Measurements from ENCODE around the gene ENTHD1. TPM values are rescaled to one million over a fixed set of nuclear protein-coding genes. Genes with fewer than 3 reads are reported as not detected.

ENTHD1 gene
- total and polyA plus RNA-seq, 10 of the 15 experiments (the other 5 are each of a cell fraction or from before 2014, with no cell fraction given) = 0.09 to 0.52 (median 0.21) TPM; not detected in 1

DNA sequence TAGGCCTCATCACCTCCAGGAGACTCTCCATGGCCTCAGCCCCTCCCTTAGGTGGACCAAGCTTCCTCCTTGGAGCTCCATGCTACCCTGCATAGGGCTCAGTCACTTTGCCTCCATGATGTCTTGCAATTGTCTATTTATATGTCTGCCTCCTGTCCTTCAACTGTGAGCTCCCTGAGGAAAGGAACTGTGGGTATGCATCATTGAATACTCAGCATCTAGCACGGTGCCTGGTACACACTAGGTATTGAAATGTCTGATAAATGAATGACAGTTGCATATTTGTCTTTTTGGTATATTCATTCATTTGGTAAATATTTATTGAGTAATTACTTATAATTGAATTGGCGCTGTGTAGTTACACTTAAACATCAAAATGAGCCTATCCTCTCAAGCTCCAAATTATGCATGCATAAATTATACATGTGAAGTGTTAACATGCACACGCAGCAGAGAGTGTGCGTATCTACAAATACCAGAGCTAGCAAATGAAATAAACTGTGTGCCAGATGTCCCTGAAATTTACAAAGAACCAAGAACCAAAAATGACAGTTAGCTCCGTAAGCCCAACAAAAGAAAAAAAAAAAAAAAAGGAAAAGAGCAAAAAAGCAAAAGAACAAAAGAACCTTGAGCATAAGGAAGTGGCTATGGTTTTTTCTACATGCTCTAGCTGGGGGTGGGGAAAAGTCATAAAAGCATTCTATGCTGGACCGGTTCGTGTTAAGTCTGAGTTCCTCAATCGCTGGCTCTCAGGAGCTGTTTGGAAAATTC, 32.5 kb upstream of the ENTHD1 start:
- H3K9ac ChIP-seq (ENCODE audit: control insufficient read depth, insufficient read depth, low read length) = no peak overlapping the region
- CTCF ChIA-PET = interaction anchor here (1.0 to 6.0 kb wide), 4 partner anchors 7 to 98 kb away, joined by 3 to 39 read pairs (median 10); no protein-coding TSS in a partner anchor
- no peak overlapping the region; the same call in 1 of the 2 replicates for H3K4me2 ChIP-seq (ENCODE audit: control insufficient read depth, insufficient read depth)
- no peak overlapping the region for H3K4me3 ChIP-seq
- intact Hi-C loops (cut with micrococcal nuclease; ENCODE audit: unreplicated experiment) = no loop called here
- RAD21 ChIA-PET (ENCODE audit: unreplicated experiment) = interaction anchor here (0.6 to 2.2 kb wide), 6 partner anchors 11 to 149 kb away, joined by 3 to 4 read pairs (median 4); no protein-coding TSS in a partner anchor
- H3K9me3 ChIP-seq (replicated peaks; ENCODE audit: control insufficient read depth, insufficient read depth, low read length) = no peaks in the 10 kb centered on the region
- TF ChIP-seq NR2C1 (IDR thresholded peaks at IDR 0.05) (no peak), NR2C2 (IDR thresholded peaks at IDR 0.05; ENCODE audit: borderline replicate concordance, control insufficient read depth, insufficient read length, low read depth) (no peak), NBN (IDR thresholded peaks at IDR 0.05) (no peak), STAT3 (IDR thresholded peaks at IDR 0.05; ENCODE audit: low read depth, low read length) (no peak), NFXL1 (IDR thresholded peaks at IDR 0.05; ENCODE audit: borderline replicate concordance) (no peak), SREBF2 (IDR thresholded peaks at IDR 0.05; ENCODE audit: low read length) (no peak), SUZ12 (IDR thresholded peaks at IDR 0.05; ENCODE audit: unreplicated experiment) (no peak), RB1 (IDR thresholded peaks at IDR 0.05; ENCODE audit: borderline replicate concordance) (no peak), SP1 (IDR thresholded peaks at IDR 0.05; ENCODE audit: low read depth, low read length) (no peak), IKZF2 (IDR thresholded peaks at IDR 0.05) (no peak), ZNF687 (IDR thresholded peaks at IDR 0.05) (no peak), KAT2A (conservative IDR thresholded peaks at IDR 0.05; ENCODE audit: control insufficient read depth, low read depth, low read length) (no peak), CHD4 (IDR thresholded peaks at IDR 0.05) (no peak)
- H3K79me2 ChIP-seq (ENCODE audit: control insufficient read depth, insufficient read depth, low read length) = peaks cover 95% of the 10 kb centered on the region
- no peak overlapping the region for H2AFZ ChIP-seq (ENCODE audit: control insufficient read depth, low read depth, low read length)
- peaks cover 7 to 9% of the 10 kb centered on the region in 2 experiments for H3K36me3 ChIP-seq (ENCODE audit: control insufficient read depth in 2 of 2, insufficient read depth in 2 of 2, low read length in 1 of 2)
- H3K27ac ChIP-seq (ENCODE audit: control insufficient read depth, insufficient read depth) = no peak overlapping the region
- WGBS (ENCODE audit: insufficient coverage, insufficient replicate concordance, low lambda C conversion rate, missing lambda C conversion rate) = 92% methylated on average over 7 of the region's 8 CpGs
- H3K4me1 ChIP-seq (ENCODE audit: control insufficient read depth, insufficient read depth, low read length) = peaks cover 18% of the 10 kb centered on the region
- FAIRE-seq (no peak), ATAC-seq (no peak), DNase-seq (ENCODE audit: low read depth, low spot score) (no peak)
- no TSS peak for BruUV-seq (replicated peaks)
- POLR2A ChIA-PET = interaction anchor here (0.6 to 2.4 kb wide), 4 partner anchors 9 to 200 kb away, joined by 3 to 7 read pairs (median 4); no protein-coding TSS in a partner anchor
- H4K20me1 ChIP-seq (ENCODE audit: control insufficient read depth, insufficient read depth) = no peaks in the 10 kb centered on the region
- in situ Hi-C loops (cut with MboI) = no loop called here
- SMC1A ChIA-PET (ENCODE audit: uncharacterized antibody, unreplicated experiment) = interaction anchor here (0.8 to 11.4 kb wide), 6 partner anchors 7 to 145 kb away, joined by 3 to 102 read pairs (median 8); no protein-coding TSS in a partner anchor
- no peaks in the 10 kb centered on the region for H3K27me3 ChIP-seq (replicated peaks in 1 of 2; ENCODE audit: control insufficient read depth in 2 of 2, insufficient read depth in 2 of 2, low read length in 1 of 2)

Data from GM12878 (cell line).